HEK293 (cell line): ENCODE data around the gene TRPV6.

ENCODE experiments used
- CTCF ChIA-PET: fragments of 350-600 bp; formaldehyde crosslinking; extraction: SDS; loops from one replicate; lab custom pipeline; 2021; ENCODE audit warnings: antibody characterized with exemption; lab: Yijun Ruan, JAX
- POLR2A ChIA-PET: fragments of 300-600 bp; formaldehyde crosslinking; extraction: SDS; loops from one replicate; lab custom pipeline; 2020; ENCODE audit warnings: antibody characterized with exemption, inconsistent platforms; lab: Yijun Ruan, JAX
- H3K27ac ChIP-seq: fragments of 200-500 bp; sonication (Bioruptor generic); 2 replicates; pipeline ENCODE4 v1.5.1; 2014; ENCODE audit warnings: low read depth, low read length, control low read depth, inconsistent platforms; ENCODE audit errors: extremely low read depth
- H3K36me3 ChIP-seq, 2 experiments: fragments of 200-500 bp in 1 of 2; sonication (Bioruptor generic) in 1 of 2; 1 replicate in 1 of 2; 2 replicates in 1 of 2; pipeline ENCODE4 v1.5.1; 2014 to 2017; ENCODE audit warnings: inconsistent platforms in 2 of 2, low read length in 2 of 2; ENCODE audit not compliant: control insufficient read depth in 2 of 2, insufficient read depth in 1 of 2
- H3K4me1 ChIP-seq: fragments of 200-500 bp; sonication (Bioruptor generic); 2 replicates; pipeline ENCODE4 v1.5.1; 2014; ENCODE audit warnings: mild to moderate bottlenecking, low read length, inconsistent platforms; ENCODE audit not compliant: control insufficient read depth, insufficient read depth
- H3K4me3 ChIP-seq: 2 replicates; pipeline ENCODE4 v1.5.1; 2011; ENCODE audit warnings: low read depth, mild to moderate bottlenecking, control low read depth, low read length, moderate library complexity
- H3K9me3 ChIP-seq: fragments of 200-500 bp; sonication (Bioruptor generic); 2 replicates; pipeline ENCODE4 v1.5.1; 2014; ENCODE audit warnings: low read depth, low read length, inconsistent platforms; ENCODE audit not compliant: control insufficient read depth, insufficient read depth
- BCL11A ChIP-seq: fragments of 450-650 bp; formaldehyde crosslinking; IDR thresholded peaks from 2 replicates; pipeline ENCODE4 v1.5.1; 2016; ENCODE audit warnings: low read depth, missing biosample characterization, missing genetic modification characterization
- FEZF1 ChIP-seq: fragments of 450-650 bp; formaldehyde crosslinking; IDR thresholded peaks from 2 replicates; pipeline ENCODE4 v1.5.1; 2016; ENCODE audit warnings: missing biosample characterization, missing genetic modification characterization
- MEIS1 ChIP-seq: sonication (generic); formaldehyde crosslinking; IDR thresholded peaks from 2 replicates; pipeline ENCODE4 v1.8.1; 2022; ENCODE audit warnings: missing genetic modification reagents, mild to moderate bottlenecking, borderline replicate concordance
- SP3 ChIP-seq: fragments of 450-650 bp; formaldehyde crosslinking; IDR thresholded peaks from 2 replicates; pipeline ENCODE4 v1.5.1; 2016; ENCODE audit warnings: missing biosample characterization, missing genetic modification characterization
- SP7 ChIP-seq: fragments of 450-650 bp; formaldehyde crosslinking; IDR thresholded peaks from 2 replicates; pipeline ENCODE4 v1.5.1; 2016; ENCODE audit warnings: missing biosample characterization, missing genetic modification characterization
- ZBTB17 ChIP-seq: fragments of 450-650 bp; formaldehyde crosslinking; IDR thresholded peaks from 2 replicates; pipeline ENCODE4 v1.5.1; 2016; ENCODE audit warnings: missing biosample characterization, missing genetic modification characterization
- ZFHX2 ChIP-seq: fragments of 450-650 bp; formaldehyde crosslinking; conservative IDR thresholded peaks from 2 replicates; pipeline ENCODE4 v1.5.1; 2016; ENCODE audit warnings: missing biosample characterization, missing genetic modification characterization
- ZFP3 ChIP-seq: fragments of 450-650 bp; formaldehyde crosslinking; IDR thresholded peaks from 2 replicates; pipeline ENCODE4 v1.5.1; 2016; ENCODE audit warnings: low read depth, missing biosample characterization, missing genetic modification characterization
- ZNF211 ChIP-seq: fragments of 450-650 bp; formaldehyde crosslinking; IDR thresholded peaks from 2 replicates; pipeline ENCODE4 v1.5.1; 2016; ENCODE audit warnings: low read depth, missing biosample characterization, missing genetic modification characterization
- ZNF223 ChIP-seq: fragments of 450-650 bp; formaldehyde crosslinking; IDR thresholded peaks from 2 replicates; pipeline ENCODE4 v1.5.1; 2016; ENCODE audit warnings: missing biosample characterization, missing genetic modification characterization
- ZNF266 ChIP-seq: fragments of 450-650 bp; formaldehyde crosslinking; IDR thresholded peaks from 2 replicates; pipeline ENCODE4 v1.5.1; 2016; ENCODE audit warnings: missing biosample characterization, missing genetic modification characterization, low read depth
- ZNF366 ChIP-seq: fragments of 450-650 bp; formaldehyde crosslinking; conservative IDR thresholded peaks from 2 replicates; pipeline ENCODE4 v1.5.1; 2016; ENCODE audit warnings: missing biosample characterization, missing genetic modification characterization
- ZNF416 ChIP-seq: fragments of 450-650 bp; formaldehyde crosslinking; IDR thresholded peaks from 2 replicates; pipeline ENCODE4 v1.5.1; 2016; ENCODE audit warnings: missing biosample characterization, missing genetic modification characterization
- ZNF48 ChIP-seq: fragments of 450-650 bp; formaldehyde crosslinking; IDR thresholded peaks from 2 replicates; pipeline ENCODE4 v1.5.1; 2016; ENCODE audit warnings: missing biosample characterization, missing genetic modification characterization
- ZNF530 ChIP-seq: fragments of 450-650 bp; formaldehyde crosslinking; IDR thresholded peaks from 2 replicates; pipeline ENCODE4 v1.5.1; 2016; ENCODE audit warnings: low read depth, missing biosample characterization, missing genetic modification characterization
- ZNF544 ChIP-seq: fragments of 450-650 bp; formaldehyde crosslinking; IDR thresholded peaks from 2 replicates; pipeline ENCODE4 v1.5.0; 2017; ENCODE audit warnings: missing biosample characterization, missing genetic modification characterization
- ZNF548 ChIP-seq: fragments of 450-650 bp; formaldehyde crosslinking; IDR thresholded peaks from 2 replicates; pipeline ENCODE4 v1.5.1; 2016; ENCODE audit warnings: missing biosample characterization, missing genetic modification characterization
- ZNF571 ChIP-seq: fragments of 450-650 bp; formaldehyde crosslinking; IDR thresholded peaks from 2 replicates; pipeline ENCODE4 v1.5.0; 2017; ENCODE audit warnings: missing biosample characterization, missing genetic modification characterization
- ZNF610 ChIP-seq: fragments of 450-650 bp; formaldehyde crosslinking; IDR thresholded peaks from 2 replicates; pipeline ENCODE4 v1.5.1; 2016; ENCODE audit warnings: missing biosample characterization, missing genetic modification characterization, borderline replicate concordance
- ZNF626 ChIP-seq: fragments of 450-650 bp; sonication (Bioruptor Pico); formaldehyde crosslinking; IDR thresholded peaks from 2 replicates; pipeline ENCODE4 v1.5.1; 2018; ENCODE audit warnings: missing biosample characterization, missing genetic modification characterization, inconsistent platforms
- ZNF664 ChIP-seq: fragments of 450-650 bp; formaldehyde crosslinking; IDR thresholded peaks from 2 replicates; pipeline ENCODE4 v1.5.1; 2016; ENCODE audit warnings: missing biosample characterization, missing genetic modification characterization
- TF ChIP-seq, protein P1 (sequence below): fragments of 450-650 bp; formaldehyde crosslinking; IDR thresholded peaks from 2 replicates; pipeline ENCODE4 v1.5.1; 2016; ENCODE audit warnings: missing biosample characterization, missing genetic modification characterization
- TF ChIP-seq, protein P2 (sequence below): fragments of 450-650 bp; formaldehyde crosslinking; IDR thresholded peaks from 2 replicates; pipeline ENCODE4 v1.5.1; 2017; ENCODE audit warnings: missing biosample characterization, missing genetic modification characterization

Gene TRPV6

DNA sequence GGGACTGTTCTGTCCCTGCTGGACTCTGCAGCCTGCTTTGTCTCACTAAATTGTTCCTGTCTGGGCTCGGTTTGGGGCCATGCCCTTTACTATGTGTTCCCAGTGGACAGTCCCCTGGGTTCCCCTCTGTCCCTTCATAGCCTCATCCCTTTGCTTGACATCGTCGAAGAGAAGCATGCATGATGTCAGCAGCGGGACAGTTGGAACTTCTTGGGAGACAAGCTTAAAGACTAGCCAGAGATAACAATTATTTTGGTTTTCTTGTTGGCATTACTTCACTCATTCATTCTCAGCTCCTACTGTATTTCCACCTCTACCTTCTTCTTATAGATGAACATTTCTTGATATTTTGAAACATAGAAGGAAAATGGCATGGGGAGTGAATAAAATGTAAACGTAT is 27.9 kb downstream of the TRPV6 start:
- no peak overlapping the region for H3K27ac ChIP-seq
- ChIA-PET CTCF (interaction anchor here (0.6 to 1.7 kb wide), 6 partner anchors 9 to 1616 kb away, joined by 3 to 9 read pairs (median 4); no protein-coding TSS in a partner anchor), POLR2A (no interaction called here)
- no peak overlapping the region for H3K4me3 ChIP-seq
- no peak for TF ChIP-seq ZNF416 (tag by site-specific recombination)
- TF ChIP-seq, protein P1, sequence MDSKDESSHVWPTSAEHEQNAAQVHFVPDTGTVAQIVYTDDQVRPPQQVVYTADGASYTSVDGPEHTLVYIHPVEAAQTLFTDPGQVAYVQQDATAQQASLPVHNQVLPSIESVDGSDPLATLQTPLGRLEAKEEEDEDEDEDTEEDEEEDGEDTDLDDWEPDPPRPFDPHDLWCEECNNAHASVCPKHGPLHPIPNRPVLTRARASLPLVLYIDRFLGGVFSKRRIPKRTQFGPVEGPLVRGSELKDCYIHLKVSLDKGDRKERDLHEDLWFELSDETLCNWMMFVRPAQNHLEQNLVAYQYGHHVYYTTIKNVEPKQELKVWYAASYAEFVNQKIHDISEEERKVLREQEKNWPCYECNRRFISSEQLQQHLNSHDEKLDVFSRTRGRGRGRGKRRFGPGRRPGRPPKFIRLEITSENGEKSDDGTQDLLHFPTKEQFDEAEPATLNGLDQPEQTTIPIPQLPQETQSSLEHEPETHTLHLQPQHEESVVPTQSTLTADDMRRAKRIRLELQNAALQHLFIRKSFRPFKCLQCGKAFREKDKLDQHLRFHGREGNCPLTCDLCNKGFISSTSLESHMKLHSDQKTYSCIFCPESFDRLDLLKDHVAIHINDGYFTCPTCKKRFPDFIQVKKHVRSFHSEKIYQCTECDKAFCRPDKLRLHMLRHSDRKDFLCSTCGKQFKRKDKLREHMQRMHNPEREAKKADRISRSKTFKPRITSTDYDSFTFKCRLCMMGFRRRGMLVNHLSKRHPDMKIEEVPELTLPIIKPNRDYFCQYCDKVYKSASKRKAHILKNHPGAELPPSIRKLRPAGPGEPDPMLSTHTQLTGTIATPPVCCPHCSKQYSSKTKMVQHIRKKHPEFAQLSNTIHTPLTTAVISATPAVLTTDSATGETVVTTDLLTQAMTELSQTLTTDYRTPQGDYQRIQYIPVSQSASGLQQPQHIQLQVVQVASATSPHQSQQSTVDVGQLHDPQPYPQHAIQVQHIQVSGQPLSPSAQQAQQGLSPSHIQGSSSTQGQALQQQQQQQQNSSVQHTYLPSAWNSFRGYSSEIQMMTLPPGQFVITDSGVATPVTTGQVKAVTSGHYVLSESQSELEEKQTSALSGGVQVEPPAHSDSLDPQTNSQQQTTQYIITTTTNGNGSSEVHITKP (tag by site-specific recombination), result no peak
- no peak for TF ChIP-seq ZNF548 (tag by site-specific recombination)
- no peak for TF ChIP-seq ZNF626 (tag by site-specific recombination)
- TF ChIP-seq, protein P2, sequence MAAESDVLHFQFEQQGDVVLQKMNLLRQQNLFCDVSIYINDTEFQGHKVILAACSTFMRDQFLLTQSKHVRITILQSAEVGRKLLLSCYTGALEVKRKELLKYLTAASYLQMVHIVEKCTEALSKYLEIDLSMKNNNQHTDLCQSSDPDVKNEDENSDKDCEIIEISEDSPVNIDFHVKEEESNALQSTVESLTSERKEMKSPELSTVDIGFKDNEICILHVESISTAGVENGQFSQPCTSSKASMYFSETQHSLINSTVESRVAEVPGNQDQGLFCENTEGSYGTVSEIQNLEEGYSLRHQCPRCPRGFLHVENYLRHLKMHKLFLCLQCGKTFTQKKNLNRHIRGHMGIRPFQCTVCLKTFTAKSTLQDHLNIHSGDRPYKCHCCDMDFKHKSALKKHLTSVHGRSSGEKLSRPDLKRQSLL (tag by site-specific recombination), result no peak
- TF ChIP-seq ZNF48 (tag by site-specific recombination), result no peak
- no peak for TF ChIP-seq ZNF544 (tag by site-specific recombination)
- no peak for TF ChIP-seq ZNF530 (tag by site-specific recombination)
- TF ChIP-seq ZNF366, result no peak
- TF ChIP-seq ZNF266 (tag by site-specific recombination), result no peak
- no peak for TF ChIP-seq ZNF223 (tag by site-specific recombination)
- no peak for TF ChIP-seq ZNF610
- no peaks in the 10 kb centered on the region for H3K9me3 ChIP-seq
- H3K4me1 ChIP-seq, result no peaks in the 10 kb centered on the region
- H3K36me3 ChIP-seq, result no peaks in the 10 kb centered on the region

DNA sequence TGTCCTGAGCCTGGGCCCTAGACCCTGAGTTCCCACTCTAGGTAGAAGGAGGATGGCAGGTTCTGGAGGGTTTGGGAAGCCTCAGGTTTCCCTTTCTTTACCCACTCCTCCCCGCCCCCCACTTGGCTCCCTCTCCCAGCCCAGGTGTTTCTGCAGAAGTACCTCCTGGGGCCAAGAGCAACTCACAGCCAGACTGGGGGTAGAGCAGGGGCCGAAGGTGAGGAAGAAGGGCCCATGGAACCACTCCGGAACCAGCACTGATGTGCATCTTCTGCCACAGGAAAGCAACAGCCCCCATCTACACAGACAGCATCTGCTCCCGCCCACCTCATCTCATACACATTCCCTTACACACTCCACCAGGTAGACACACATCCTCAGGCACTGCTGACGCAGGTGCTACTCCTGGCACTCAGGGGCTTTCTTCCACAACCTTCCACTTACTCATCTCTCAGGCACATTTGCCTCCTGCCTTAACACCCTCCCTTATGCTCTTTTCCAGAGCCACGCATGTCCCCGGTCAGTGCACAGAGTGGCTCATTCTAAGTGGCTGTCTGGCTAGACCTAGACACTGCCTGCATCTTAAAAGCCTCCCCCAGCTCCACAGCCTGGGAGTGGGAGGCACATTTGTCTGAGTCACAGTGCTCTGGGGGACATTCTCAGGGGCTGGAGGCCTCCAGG is 28.8 kb downstream of the TRPV6 start:
- POLR2A ChIA-PET, result no interaction called here
- no peak overlapping the region for H3K27ac ChIP-seq
- no peak overlapping the region for H3K4me3 ChIP-seq
- CTCF ChIA-PET, result interaction anchor here (0.6 to 3.6 kb wide), 6 partner anchors 10 to 358 kb away, joined by 3 to 18 read pairs (median 5); no protein-coding TSS in a partner anchor
- H3K36me3 ChIP-seq, result no peaks in the 10 kb centered on the region
- no peaks in the 10 kb centered on the region for H3K9me3 ChIP-seq
- H3K4me1 ChIP-seq, result no peaks in the 10 kb centered on the region
- TF ChIP-seq BCL11A (tag by site-specific recombination), result no peak
- TF ChIP-seq ZBTB17 (tag by site-specific recombination), result no peak
- no peak for TF ChIP-seq FEZF1 (tag by site-specific recombination)
- TF ChIP-seq SP3 (tag by site-specific recombination), result no peak
- TF ChIP-seq, protein P1 (tag by site-specific recombination), result 0 out of 2 replicates have a peak, but pooled peaks have one; percentile 26
- no peak for TF ChIP-seq MEIS1
- TF ChIP-seq ZNF266 (tag by site-specific recombination), result no peak
- TF ChIP-seq ZNF571 (tag by site-specific recombination), result no peak
- no peak for TF ChIP-seq ZFP3 (tag by site-specific recombination)
- no peak for TF ChIP-seq ZNF664 (tag by site-specific recombination)
- TF ChIP-seq SP7 (tag by site-specific recombination), result no peak
- TF ChIP-seq ZNF211 (tag by site-specific recombination), result no peak
- 0 out of 2 replicates have a peak, but pooled peaks have one; percentile 26 for TF ChIP-seq ZFHX2 (tag by site-specific recombination)
